ENCODE measurements around the gene ENGASE. TPM values are rescaled to one million over a fixed set of nuclear protein-coding genes. Genes with fewer than 3 reads are reported as not detected.

ENGASE gene
- polyA plus RNA-seq, 1 donor from 2014 or later: 6.4 TPM

GRCh38 chr17:79132271-79133064, 57.8 kb downstream of the ENGASE start:
- no peaks in the 10 kb centered on the region for H3K4me1 Mint-ChIP-seq
- no peaks in the 10 kb centered on the region for H3K36me3 Mint-ChIP-seq
- no peak overlapping the region for H3K4me3 Mint-ChIP-seq
- no peak overlapping the region for H3K27ac Mint-ChIP-seq
- H3K9me3 Mint-ChIP-seq: no peaks in the 10 kb centered on the region
- H3K27me3 Mint-ChIP-seq: peaks cover 5% of the 10 kb centered on the region

GRCh38 chr17:79133214-79133613, 58.6 kb downstream of the ENGASE start:
- Mint-ChIP-seq H3K4me3 (no peak overlapping the region), H3K27me3 (peaks cover 5% of the 10 kb centered on the region), H3K9me3 (peaks cover 0 to under 1% (median 0%) of the 10 kb centered on the region in 3 donors), H3K36me3 (no peaks in the 10 kb centered on the region), H3K4me1 (no peaks in the 10 kb centered on the region), H3K27ac (no peak overlapping the region)

- Mint-ChIP-seq H3K4me3 (no peak overlapping the region), H3K9me3 (peaks cover 0 to 3% (median 0%) of the 10 kb centered on the region in 3 donors), H3K36me3 (no peaks in the 10 kb centered on the region), H3K27ac (no peak overlapping the region), H3K4me1 (no peaks in the 10 kb centered on the region), H3K27me3 (peaks cover 5% of the 10 kb centered on the region)
Measured at GRCh38 chr17:79133985-79134384, 59.4 kb downstream of the ENGASE start.

GRCh38 chr17:79135011-79135410, 60.4 kb downstream of the ENGASE start:
- peaks cover 5% of the 10 kb centered on the region for H3K27me3 Mint-ChIP-seq
- no peaks in the 10 kb centered on the region for H3K4me1 Mint-ChIP-seq
- H3K27ac Mint-ChIP-seq: no peak overlapping the region
- no peaks in the 10 kb centered on the region for H3K36me3 Mint-ChIP-seq
- peaks cover 0 to 3% (median 0%) of the 10 kb centered on the region in 3 donors for H3K9me3 Mint-ChIP-seq
- H3K4me3 Mint-ChIP-seq: no peak overlapping the region

- H3K36me3 Mint-ChIP-seq: no peaks in the 10 kb centered on the region
- no peak overlapping the region for H3K27ac Mint-ChIP-seq
- H3K9me3 Mint-ChIP-seq: peaks cover 0 to 3% (median 0%) of the 10 kb centered on the region in 3 donors
- H3K27me3 Mint-ChIP-seq: peaks cover 4% of the 10 kb centered on the region
- H3K4me1 Mint-ChIP-seq: no peaks in the 10 kb centered on the region
- no peak overlapping the region for H3K4me3 Mint-ChIP-seq
Measured at GRCh38 chr17:79135628-79136405, 61.2 kb downstream of the ENGASE start.

Other genes with a start within 250 kb of the ENGASE start
- gene USP36, start 234.0 kb upstream of the ENGASE start, polyA plus RNA-seq: 28.8 TPM
- gene CEP295NL, start 171.6 kb upstream of the ENGASE start, polyA plus RNA-seq: 1.6 TPM
- 0.34 TPM for gene TIMP2, start 149.4 kb upstream of the ENGASE start, polyA plus RNA-seq
- 3.9 TPM for gene LGALS3BP, start 94.9 kb upstream of the ENGASE start, polyA plus RNA-seq
- 8.6 TPM for gene CANT1, start 65.1 kb upstream of the ENGASE start, polyA plus RNA-seq
- gene C1QTNF1, start 50.7 kb upstream of the ENGASE start, polyA plus RNA-seq: not detected

Data from IgD-negative memory B cell (primary cell).